WTC11 (cell line): ENCODE results near the gene SH3RF2. TPM values are rescaled to one million over a fixed set of nuclear protein-coding genes. Genes with fewer than 3 reads are reported as not detected.

Experiments
- ATAC-seq: fragments of 200-7000 bp; cut with Tn5 transposase; 2 replicates; pipeline ENCODE4 v1.10.0; 2021; ENCODE audit warnings: mild to moderate bottlenecking, moderate library complexity
- CTCF ChIA-PET: fragments of 300-600 bp; sonication (Branson Sonifier 250); formaldehyde crosslinking; loops from one replicate; lab custom pipeline; 2021; ENCODE audit warnings: antibody characterized with exemption; lab: Charles Lee
- POLR2A ChIA-PET: fragments of 350-600 bp; sonication (Branson Sonifier 250); formaldehyde crosslinking; loops from one replicate; lab custom pipeline; 2021; ENCODE audit warnings: antibody characterized with exemption; lab: Charles Lee
- DNase-seq: peaks from one replicate; pipeline ENCODE4 v3.0.0; 2021; ENCODE audit warnings: low spot score
- H3K27ac Mint-ChIP-seq: 2 replicates; pipeline ENCODE4 v1.8.0; 2021; ENCODE audit warnings: mixed read lengths
- H3K27me3 Mint-ChIP-seq: 2 replicates; pipeline ENCODE4 v1.8.0; 2021; ENCODE audit warnings: low read depth, mild to moderate bottlenecking, moderate library complexity, mixed read lengths
- H3K36me3 Mint-ChIP-seq: 2 replicates; pipeline ENCODE4 v1.8.0; 2021; ENCODE audit warnings: mixed read lengths
- H3K4me1 Mint-ChIP-seq: 2 replicates; pipeline ENCODE4 v1.8.0; 2022; ENCODE audit warnings: mixed read lengths
- H3K4me3 Mint-ChIP-seq: 2 replicates; pipeline ENCODE4 v1.8.0; 2021; ENCODE audit warnings: mild to moderate bottlenecking, moderate library complexity, mixed read lengths
- H3K9me3 Mint-ChIP-seq: 2 replicates; pipeline ENCODE4 v1.8.0; 2021; ENCODE audit warnings: mixed read lengths
- ATF1 ChIP-seq: sonication (generic); formaldehyde crosslinking; IDR thresholded peaks from 2 replicates; pipeline ENCODE4 v1.8.1; 2023; ENCODE audit warnings: mild to moderate bottlenecking, moderate library complexity, missing genetic modification reagents
- E2F5 ChIP-seq: sonication (generic); formaldehyde crosslinking; IDR thresholded peaks from 2 replicates; pipeline ENCODE4 v1.8.1; 2022; ENCODE audit warnings: mild to moderate bottlenecking, moderate library complexity, missing genetic modification reagents
- EMX1 ChIP-seq: fragments of 250-450 bp; sonication (Bioruptor Pico); IDR thresholded peaks from 2 replicates; pipeline ENCODE4 v1.8.0; 2021; ENCODE audit warnings: mild to moderate bottlenecking
- ESRRA ChIP-seq: sonication (generic); formaldehyde crosslinking; IDR thresholded peaks from 2 replicates; pipeline ENCODE4 v1.8.1; 2022; ENCODE audit warnings: mild to moderate bottlenecking, missing genetic modification reagents, borderline replicate concordance
- FOXJ3 ChIP-seq: sonication (generic); formaldehyde crosslinking; IDR thresholded peaks from 2 replicates; pipeline ENCODE4 v1.9.0; 2021; ENCODE audit warnings: missing genetic modification reagents, mild to moderate bottlenecking, borderline replicate concordance
- HMGXB4 ChIP-seq: sonication (generic); formaldehyde crosslinking; IDR thresholded peaks from 2 replicates; pipeline ENCODE4 v1.8.1; 2023; ENCODE audit warnings: mild to moderate bottlenecking, moderate library complexity, missing genetic modification reagents
- IRF1 ChIP-seq: sonication (generic); formaldehyde crosslinking; IDR thresholded peaks from 2 replicates; pipeline ENCODE4 v1.8.0; 2023; ENCODE audit warnings: missing genetic modification reagents
- JUN ChIP-seq: sonication (generic); formaldehyde crosslinking; IDR thresholded peaks from 2 replicates; pipeline ENCODE4 v1.8.0; 2023; ENCODE audit warnings: mild to moderate bottlenecking, missing genetic modification reagents
- PRDM15 ChIP-seq: sonication (generic); formaldehyde crosslinking; IDR thresholded peaks from 2 replicates; pipeline ENCODE4 v1.8.0; 2022; ENCODE audit warnings: missing genetic modification reagents
- PRRX2 ChIP-seq: fragments of 250-450 bp; sonication (Bioruptor Pico); IDR thresholded peaks from 2 replicates; pipeline ENCODE4 v1.8.0; 2021; ENCODE audit warnings: mild to moderate bottlenecking
- RORB ChIP-seq: fragments of 250-450 bp; sonication (Bioruptor Pico); IDR thresholded peaks from 2 replicates; pipeline ENCODE4 v1.9.0; 2021; ENCODE audit warnings: mild to moderate bottlenecking
- TEAD1 ChIP-seq: sonication (generic); formaldehyde crosslinking; IDR thresholded peaks from 2 replicates; pipeline ENCODE4 v1.8.0; 2022; ENCODE audit warnings: mild to moderate bottlenecking, missing genetic modification reagents
- ZBTB21 ChIP-seq: sonication (generic); formaldehyde crosslinking; IDR thresholded peaks from 2 replicates; pipeline ENCODE4 v1.8.1; 2023; ENCODE audit warnings: mild to moderate bottlenecking, missing genetic modification reagents, borderline replicate concordance
- ZNF317 ChIP-seq: sonication (generic); formaldehyde crosslinking; IDR thresholded peaks from 2 replicates; pipeline ENCODE4 v1.8.1; 2023; ENCODE audit warnings: low read depth, mild to moderate bottlenecking, moderate library complexity, missing genetic modification reagents, borderline replicate concordance
- ZNF512 ChIP-seq: sonication (generic); formaldehyde crosslinking; IDR thresholded peaks from 2 replicates; pipeline ENCODE4 v1.8.1; 2022; ENCODE audit warnings: missing genetic modification reagents, borderline replicate concordance
- ZNF532 ChIP-seq: fragments of 250-450 bp; sonication (Bioruptor Pico); IDR thresholded peaks from 2 replicates; pipeline ENCODE4 v1.9.0; 2021; ENCODE audit warnings: mild to moderate bottlenecking, borderline replicate concordance
- total RNA-seq: library from RNA; stranded (reverse); gene quantifications from 3 replicates; pipeline ENCODE4 v1.2.3, GENCODE V29; 2021

SH3RF2 gene
- total RNA-seq, 1 experiment from 2014 or later, result 0.83 TPM

GRCh38 chr5:146005723-146006122 lies 69.3 kb downstream of the SH3RF2 start:
- ATAC-seq, result no peak

More at GRCh38 chr5:146005723-146006122, 69.3 kb downstream of the SH3RF2 start:
- POLR2A ChIA-PET, result no interaction called here
- Mint-ChIP-seq H3K36me3 (no peaks in the 10 kb centered on the region), H3K27ac (no peak overlapping the region), H3K9me3 (peaks cover 4% of the 10 kb centered on the region; the same call in 1 of the 2 replicates), H3K4me3 (no peak overlapping the region), H3K4me1 (no peaks in the 10 kb centered on the region), H3K27me3 (no peaks in the 10 kb centered on the region)
- CTCF ChIA-PET, result interaction anchor here (0.6 kb wide), 1 partner anchor 554 kb away, joined by 5 read pairs; no protein-coding TSS in a partner anchor
- no peak for DNase-seq
- TF ChIP-seq EMX1 (no peak), ZBTB21 (CRISPR knock-in tag) (no peak), ATF1 (no peak), PRDM15 (no peak), ESRRA (no peak), JUN (CRISPR knock-in tag) (no peak), ZNF512 (CRISPR knock-in tag) (no peak), ZNF532 (CRISPR knock-in tag) (no peak), HMGXB4 (CRISPR knock-in tag) (no peak), RORB (CRISPR knock-in tag) (no peak), PRRX2 (CRISPR knock-in tag) (no peak), ZNF317 (no peak), TEAD1 (CRISPR knock-in tag) (no peak), E2F5 (CRISPR knock-in tag) (no peak), FOXJ3 (CRISPR knock-in tag) (no peak), IRF1 (CRISPR knock-in tag) (no peak)
